Esophagus squamous epithelium (tissue), 4 donors: ENCODE data around the gene IL20RB.

Source experiments
- CTCF ChIP-seq, 6 experiments: fragments of 450-650 bp in 4 of 6; fragments of 200-600 bp in 2 of 6; sonication (generic) in 2 of 6; IDR thresholded peaks; one replicate each; pipeline ENCODE4 v1.5.1; 2016 to 2019; ENCODE audit warnings: antibody characterized with exemption in 6 of 6, mild to moderate bottlenecking in 4 of 6, moderate library complexity in 4 of 6
- POLR2A ChIP-seq, 4 donors: fragments of 450-650 bp; IDR thresholded peaks; one replicate each; pipeline ENCODE4 v1.6.1; 2017; ENCODE audit warnings: antibody characterized with exemption in 4 of 4, mild to moderate bottlenecking in 4 of 4, moderate library complexity in 3 of 4

- TF ChIP-seq CTCF (IDR thresholded peaks at IDR 0.05) (no peak), POLR2A (IDR thresholded peaks at IDR 0.05) (no peak)
These were observed 21.9 kb downstream of the IL20RB start for GRCh38 chr3:136979684-136980083.
